Stimulated activated CD8-positive, alpha-beta memory T cell treated with anti-CD3 and anti-CD28 coated beads, Interleukin-7, amount 100 ng/mL, for 24 hours (primary cell): ENCODE results near the gene OAF.

Source experiments
- DNase-seq: peaks from one replicate; pipeline ENCODE4 v3.0.0-alpha.2; 2020; ENCODE audit warnings: low read depth

The OAF gene

GRCh38 chr11:120222916-120223315, 12.1 kb downstream of the OAF start:
- no peak for DNase-seq

GRCh38 chr11:120223793-120224192, 13.0 kb downstream of the OAF start:
- DNase-seq, result no peak

- DNase-seq, result no peak
Observed at GRCh38 chr11:120224361-120224760, 13.5 kb downstream of the OAF start.

- no peak for DNase-seq
Observed at GRCh38 chr11:120224972-120225909, 14.4 kb downstream of the OAF start.

DNA sequence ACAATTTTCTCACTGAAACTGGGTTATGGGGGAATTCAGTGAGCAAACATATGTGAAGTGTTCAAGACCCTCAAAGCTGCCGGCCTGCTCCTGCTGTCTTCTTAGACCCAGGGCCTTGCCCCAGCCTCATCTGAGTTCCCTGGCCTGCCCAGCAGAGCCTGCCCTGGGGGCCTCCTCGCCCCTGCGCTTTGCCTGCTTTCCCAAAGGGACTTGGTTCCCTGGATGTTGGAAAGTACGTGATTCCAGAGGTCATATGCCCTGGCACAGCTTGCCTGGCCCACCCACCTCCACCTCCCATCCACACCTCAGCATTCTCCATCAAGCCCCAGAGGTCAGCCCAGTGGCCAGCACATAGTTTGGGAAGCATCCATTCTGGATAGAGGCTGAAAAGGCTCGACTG, 15.4 kb downstream of the OAF start:
- DNase-seq, result no peak

DNA sequence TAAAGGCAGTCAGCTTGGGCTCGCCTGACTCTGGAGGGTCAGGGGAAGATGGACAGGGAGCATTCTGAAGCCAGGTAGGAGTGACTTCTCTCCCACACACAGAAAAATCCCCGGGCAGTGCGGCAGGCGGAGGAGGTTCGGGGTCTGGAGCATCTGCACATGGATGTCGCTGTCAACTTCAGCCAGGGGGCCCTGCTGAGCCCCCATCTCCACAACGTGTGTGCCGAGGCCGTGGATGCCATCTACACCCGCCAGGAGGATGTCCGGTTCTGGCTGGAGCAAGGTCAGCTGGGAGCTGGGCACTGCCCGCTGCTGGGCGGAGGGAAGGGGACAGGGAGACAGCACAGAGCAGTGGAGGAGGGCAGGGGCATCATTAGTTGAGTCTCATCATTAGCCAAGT, 15.9 kb downstream of the OAF start:
- no peak for DNase-seq

DNA sequence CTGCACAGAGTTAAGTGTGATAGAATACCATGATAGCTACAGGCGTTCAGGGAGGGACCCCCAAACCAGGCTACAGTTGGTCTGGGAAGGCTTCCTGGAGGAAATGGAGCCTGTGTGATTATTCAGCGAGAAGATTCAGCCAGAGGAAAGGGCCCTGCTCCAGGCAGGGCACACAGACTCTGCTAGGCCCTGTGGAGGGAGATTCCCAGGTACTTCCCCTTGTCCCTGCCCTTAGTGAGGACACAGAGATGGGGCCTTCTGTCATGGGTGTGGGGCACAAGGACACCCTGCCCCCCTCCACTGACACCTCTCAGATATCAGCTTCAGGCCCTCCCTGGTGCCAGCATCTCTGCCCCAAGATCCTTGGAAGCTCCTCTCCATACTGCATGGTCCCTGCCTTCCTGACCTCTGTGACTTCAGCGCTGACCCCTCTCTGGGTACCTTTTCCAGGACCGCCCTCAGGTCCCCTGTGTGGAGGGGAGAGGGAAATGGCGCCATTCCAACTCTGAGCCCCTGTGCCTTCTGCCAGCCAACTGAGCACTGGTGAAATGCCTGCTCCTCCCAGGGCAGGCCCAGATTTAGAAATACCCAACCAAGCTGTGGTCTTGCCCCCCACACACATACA, 16.5 kb downstream of the OAF start:
- no peak for DNase-seq

- no peak for DNase-seq
Observed at GRCh38 chr11:120228794-120229384, 18.1 kb downstream of the OAF start.

DNA sequence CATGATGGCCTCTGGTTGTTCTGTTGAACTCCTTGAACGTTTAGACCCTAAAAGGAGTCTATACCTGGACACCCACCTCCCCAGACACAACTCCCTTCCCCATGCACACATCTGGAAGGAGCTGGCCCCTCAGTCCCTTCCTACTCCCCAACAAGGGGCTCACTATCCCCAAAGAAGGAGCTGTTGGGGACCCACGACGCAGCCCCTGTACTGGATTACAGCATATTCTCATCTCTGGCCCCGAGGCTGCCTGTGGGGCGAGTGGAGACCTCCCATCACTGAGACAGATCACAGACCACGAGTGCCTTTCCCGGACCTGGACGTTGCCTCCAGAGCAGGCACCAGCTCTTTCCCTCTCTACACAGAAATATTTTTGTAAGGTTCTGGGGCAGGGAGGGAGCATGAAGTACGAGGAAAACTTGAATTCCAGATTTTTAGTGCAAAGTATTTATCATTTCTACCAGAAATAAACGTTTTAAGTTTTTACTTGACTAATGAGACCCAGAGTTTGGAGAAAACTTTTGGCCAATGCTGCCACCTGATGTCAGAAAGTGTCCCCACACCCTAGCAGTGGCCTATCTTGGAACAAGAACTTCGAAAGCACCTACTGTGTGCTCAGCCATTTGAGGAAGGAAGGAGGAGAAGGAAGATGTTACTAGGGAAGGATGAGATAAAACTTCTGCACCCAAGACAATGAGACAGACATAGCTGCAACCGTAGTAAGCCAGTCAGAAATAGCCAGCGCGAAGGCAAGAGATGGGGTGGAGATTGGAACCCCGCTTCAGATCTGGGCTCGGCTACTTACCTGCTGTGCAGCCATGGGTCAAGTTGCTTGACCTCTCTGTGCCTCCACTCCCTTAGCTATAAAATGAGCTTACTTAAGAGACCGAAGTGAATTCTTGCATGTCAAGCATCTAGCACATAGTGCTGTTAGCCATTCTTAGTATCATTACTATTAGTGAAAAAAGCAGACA, 18.9 kb downstream of the OAF start:
- no peak for DNase-seq

DNA sequence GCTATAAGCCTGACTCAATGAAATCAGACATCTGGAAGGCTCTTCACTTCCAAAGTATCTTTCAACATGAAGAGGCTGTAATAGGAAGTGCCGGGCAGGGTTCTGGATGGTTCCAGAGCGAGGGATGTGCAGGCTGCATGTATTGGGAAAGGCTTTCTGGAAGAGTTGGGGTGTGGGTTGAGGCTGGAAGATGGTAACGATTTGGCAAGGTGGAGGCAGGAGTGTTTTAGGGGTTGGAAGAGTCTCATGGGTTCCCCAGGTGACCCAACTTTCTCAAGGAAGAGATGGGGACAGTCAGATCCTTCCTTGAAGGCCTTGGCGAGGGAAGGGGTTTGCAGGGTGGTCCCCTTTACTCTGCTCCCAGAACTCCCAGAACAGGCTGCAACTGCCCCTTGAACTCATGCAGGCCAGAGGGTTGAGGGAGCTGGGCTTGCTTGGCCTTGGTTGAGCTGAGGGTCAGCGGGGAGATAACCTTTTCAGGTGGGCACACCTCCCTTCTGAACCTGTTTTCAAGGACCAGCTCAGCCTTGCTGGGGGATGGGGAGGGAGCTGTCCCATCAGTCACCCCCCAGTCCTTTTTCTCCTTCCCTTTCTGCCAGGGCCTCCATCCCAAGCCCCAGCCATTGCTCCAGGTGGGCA, 19.7 kb downstream of the OAF start:
- DNase-seq, result no peak

GRCh38 chr11:120231963-120232362, 21.1 kb downstream of the OAF start:
- DNase-seq, result no peak

DNA sequence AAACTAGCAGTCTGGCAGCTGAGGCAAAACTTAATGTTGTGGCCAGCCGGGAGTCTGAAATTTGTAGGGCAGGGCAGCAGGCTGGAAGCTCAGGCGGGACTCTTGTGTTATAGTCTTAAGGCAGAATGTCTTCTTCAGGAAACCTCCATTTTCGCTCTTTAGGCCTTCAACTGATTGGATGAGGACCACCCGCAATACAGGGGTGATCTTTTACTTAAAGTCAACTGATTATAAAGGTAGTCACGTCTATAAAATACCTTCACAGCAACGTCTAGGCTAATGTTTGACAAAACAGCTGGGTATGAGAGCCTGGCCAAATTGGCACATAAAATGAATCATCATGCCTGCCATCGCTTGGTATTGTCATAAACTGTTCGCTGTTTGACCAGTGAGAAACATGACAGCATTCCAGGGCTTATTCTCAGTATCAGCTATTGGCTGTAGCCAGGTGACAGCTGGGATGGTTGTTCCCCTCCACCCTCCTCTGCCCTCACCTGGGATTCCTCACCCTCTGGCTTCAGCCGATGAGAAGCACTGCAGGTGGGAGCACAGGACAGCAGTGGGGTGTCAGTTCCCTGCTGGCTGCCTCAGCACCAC, 22.5 kb downstream of the OAF start:
- DNase-seq, result no peak

DNA sequence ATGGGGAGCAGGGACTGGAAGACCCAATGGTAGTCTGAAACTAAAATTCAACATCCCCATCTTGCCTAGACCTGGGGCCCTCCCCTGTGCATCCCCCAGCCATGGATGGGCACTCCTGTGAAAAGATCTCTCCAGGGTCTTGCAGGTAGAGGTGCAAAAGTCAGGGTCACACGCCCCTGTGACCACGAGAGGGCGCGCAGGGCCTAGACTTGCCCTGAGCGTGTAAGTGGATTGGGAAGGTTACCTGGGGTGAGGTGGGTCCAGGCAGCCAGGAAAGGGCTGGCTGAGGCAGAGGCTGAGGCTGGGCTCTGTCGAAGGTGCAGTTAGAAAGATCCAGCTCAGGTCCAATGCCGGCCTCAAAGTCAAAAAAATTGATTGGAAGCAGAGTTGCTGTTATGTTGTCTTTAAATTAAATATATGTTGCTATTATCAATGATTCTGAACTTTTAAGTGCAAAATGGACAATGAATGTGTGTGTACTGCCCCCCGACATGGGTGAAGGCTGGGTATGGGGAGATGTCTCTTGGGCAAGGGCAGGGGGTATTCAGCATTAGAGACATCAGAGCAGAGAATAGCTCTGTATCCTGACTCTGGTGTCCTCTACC, 24.3 kb downstream of the OAF start:
- DNase-seq, result peak; percentile 22

DNA sequence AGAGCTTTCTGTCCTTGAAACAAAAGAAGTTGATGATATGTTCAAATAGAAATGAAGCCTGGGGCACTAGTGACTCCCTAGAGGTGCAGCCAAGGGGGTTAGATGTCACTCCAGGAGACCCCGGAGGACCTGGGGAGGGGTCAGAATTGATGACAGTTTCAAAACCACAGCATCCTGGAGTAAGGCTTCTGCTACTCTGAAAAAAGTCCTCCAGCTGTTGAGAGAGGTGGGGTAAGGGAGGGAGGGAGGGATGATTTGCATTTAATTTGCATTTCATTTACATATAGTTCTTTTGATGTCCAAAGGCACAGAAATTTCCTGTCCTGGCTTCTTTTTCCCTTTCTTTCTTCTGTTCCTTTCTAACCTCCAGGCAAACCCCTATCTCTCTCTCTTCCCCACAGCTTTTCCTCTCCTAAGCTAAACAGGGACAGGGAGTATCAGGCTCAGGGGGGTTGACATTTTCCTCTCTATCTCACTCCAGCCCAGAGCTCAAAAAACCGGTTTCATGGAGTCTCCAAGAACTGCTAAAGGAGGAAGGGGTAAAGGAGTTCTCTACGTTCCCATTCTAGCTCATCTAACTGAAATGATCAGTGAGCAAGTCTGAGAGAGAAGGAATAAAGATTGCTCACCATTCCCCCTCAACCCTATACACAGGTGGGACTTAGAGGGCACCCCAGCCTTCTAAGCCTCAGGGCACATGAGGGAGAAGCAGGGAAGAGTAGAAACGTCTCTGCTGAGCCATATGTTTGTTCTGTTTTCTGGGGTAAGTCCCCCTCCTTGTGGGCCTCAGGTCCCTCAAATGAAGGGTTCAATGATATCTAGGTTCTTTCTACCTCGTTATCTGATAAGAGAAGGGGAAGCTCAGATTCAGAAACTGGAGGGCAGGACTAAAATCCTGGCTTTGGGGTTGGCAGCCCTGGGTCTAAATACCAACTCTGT, 25.6 kb downstream of the OAF start:
- DNase-seq, result no peak

- DNase-seq, result no peak
Observed at GRCh38 chr11:120238968-120239620, 28.3 kb downstream of the OAF start.

DNA sequence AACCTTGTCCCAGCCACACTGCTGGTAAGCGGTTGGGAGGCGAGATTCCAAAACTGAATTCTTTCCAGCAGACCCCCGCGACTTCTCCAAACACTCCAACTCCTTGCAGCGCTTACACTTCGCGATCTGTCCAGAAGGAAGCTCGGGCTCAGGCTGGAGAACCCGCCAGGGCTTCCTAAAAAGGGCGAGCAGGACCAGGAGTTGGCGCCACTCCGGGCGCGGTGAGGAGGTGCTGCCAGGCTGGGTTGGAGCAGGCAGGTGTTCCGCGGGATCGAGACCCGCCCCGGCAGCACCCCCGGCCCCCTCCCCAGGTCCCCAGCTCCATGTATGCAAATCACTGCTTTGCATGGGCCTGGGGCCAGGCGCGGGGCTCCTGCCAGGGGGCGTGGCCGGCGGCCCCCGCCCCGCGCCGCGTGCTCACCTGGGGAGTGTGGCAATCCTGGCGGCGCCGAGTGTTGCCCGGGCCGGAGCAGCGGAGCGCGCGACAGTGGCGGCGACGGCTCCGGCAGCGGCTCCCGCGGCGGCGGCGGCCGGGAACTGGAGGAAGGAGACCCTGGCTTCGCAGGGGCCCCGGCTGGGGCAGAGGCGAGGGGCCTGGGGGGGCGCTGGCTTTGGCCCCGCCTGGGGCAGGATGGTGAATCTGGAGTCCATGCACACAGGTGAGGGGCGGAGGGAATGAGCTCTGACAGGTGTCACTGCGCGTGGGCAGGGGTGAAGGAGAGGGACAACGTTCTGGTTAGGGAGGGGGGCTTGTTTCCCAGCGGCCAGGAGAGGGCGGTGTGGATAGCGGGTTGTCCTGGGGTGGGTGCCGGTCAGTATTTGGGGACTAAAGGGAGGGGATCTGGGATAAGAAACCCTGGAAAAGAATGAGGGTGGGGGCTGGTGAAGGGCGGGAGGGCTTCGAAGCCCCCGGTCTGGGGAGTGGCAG, 29.1 kb downstream of the OAF start, which contains the start of gene POU2F3:
POU2F3 (plus strand) TSS at position 428 of the 928 bp plus-strand sequence; CDS start at position 632, 204 bp downstream.
- no peak for DNase-seq

DNA sequence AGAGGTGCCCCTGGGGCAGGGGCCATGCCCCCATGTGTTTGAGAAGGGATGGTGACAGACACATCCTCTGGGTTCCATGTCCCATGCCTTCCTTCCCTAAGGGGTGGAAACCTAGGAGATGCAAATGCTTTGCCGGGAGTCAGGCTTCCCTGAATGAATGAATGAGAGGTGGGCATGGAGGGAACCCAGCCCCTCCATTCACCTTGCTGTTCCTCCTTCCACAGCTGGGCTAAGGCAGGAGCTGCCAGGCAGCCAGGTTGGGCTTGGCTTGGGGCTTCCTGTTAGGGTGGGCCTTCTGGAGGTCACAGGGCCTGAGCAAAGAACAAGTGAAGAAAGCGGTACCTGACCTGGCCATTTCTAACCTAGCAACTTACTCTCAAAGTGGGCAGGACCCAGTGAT, 30.0 kb downstream of the OAF start:
- no peak for DNase-seq

GRCh38 chr11:120241277-120241676, 30.4 kb downstream of the OAF start:
- no peak for DNase-seq
